Astrocyte (in vitro differentiated cells and primary cell): ENCODE results near the gene KCNQ4. TPM values are rescaled to one million over a fixed set of nuclear protein-coding genes. Genes with fewer than 3 reads are reported as not detected.

Experiments used
- DNase-seq: peaks from one replicate; pipeline ENCODE4 v3.0.0-alpha.2; 2010; ENCODE audit warnings: low read depth
- FAIRE-seq: peaks from 2 replicates; lab custom pipeline; 2011; peaks lifted over from hg19 to GRCh38; lab: Jason Lieb, UNC
- H2AFZ ChIP-seq: 2 replicates; pipeline ENCODE4 v1.6.0; 2012; ENCODE audit warnings: low read depth, low read length, inconsistent platforms
- H3K27ac ChIP-seq: 2 replicates; pipeline ENCODE4 v1.5.1; 2011; ENCODE audit warnings: low read depth, low read length, inconsistent platforms
- H3K27me3 ChIP-seq: 2 replicates; pipeline ENCODE4 v1.6.0; 2011; ENCODE audit warnings: low read length, inconsistent platforms; ENCODE audit not compliant: insufficient read depth
- H3K36me3 ChIP-seq: 2 replicates; pipeline ENCODE4 v1.5.1; 2011; ENCODE audit warnings: low read length, inconsistent platforms; ENCODE audit not compliant: insufficient read depth
- H3K4me1 ChIP-seq: 2 replicates; pipeline ENCODE4 v1.5.1; 2011; ENCODE audit warnings: low read length, inconsistent platforms; ENCODE audit not compliant: insufficient read depth
- H3K4me2 ChIP-seq: 2 replicates; pipeline ENCODE4 v1.6.0; 2012; ENCODE audit warnings: low read length, inconsistent platforms
- H3K4me3 ChIP-seq: 2 replicates; pipeline ENCODE4 v1.5.1; 2011; ENCODE audit warnings: low read depth, mild to moderate bottlenecking, low read length, inconsistent platforms; ENCODE audit not compliant: insufficient read depth
- H3K79me2 ChIP-seq: 2 replicates; pipeline ENCODE4 v1.6.0; 2012; ENCODE audit warnings: mild to moderate bottlenecking, low read length, inconsistent platforms; ENCODE audit not compliant: insufficient read depth
- H3K9ac ChIP-seq: 2 replicates; pipeline ENCODE4 v1.6.0; 2012; ENCODE audit warnings: mild to moderate bottlenecking, low read length, inconsistent platforms
- H3K9me3 ChIP-seq: 2 replicates; pipeline ENCODE4 v1.5.1; 2012; ENCODE audit warnings: low read depth, mild to moderate bottlenecking, low read length, inconsistent platforms; ENCODE audit not compliant: insufficient read depth
- H4K20me1 ChIP-seq: 2 replicates; pipeline ENCODE4 v1.6.0; 2012; ENCODE audit warnings: low read length, inconsistent platforms; ENCODE audit not compliant: insufficient read depth
- H3K27ac Mint-ChIP-seq: one replicate; pipeline ENCODE4 v1.8.0; 2021; ENCODE audit warnings: mild to moderate bottlenecking, mixed read lengths; ENCODE audit not compliant: unreplicated experiment
- H3K27me3 Mint-ChIP-seq: one replicate; pipeline ENCODE4 v1.8.0; 2021; ENCODE audit warnings: low read depth, mixed read lengths; ENCODE audit not compliant: unreplicated experiment
- H3K36me3 Mint-ChIP-seq: one replicate; pipeline ENCODE4 v1.8.0; 2021; ENCODE audit warnings: low read depth, mixed read lengths; ENCODE audit not compliant: unreplicated experiment
- H3K4me1 Mint-ChIP-seq: one replicate; pipeline ENCODE4 v1.8.0; 2021; ENCODE audit warnings: low read depth, mixed read lengths; ENCODE audit not compliant: unreplicated experiment
- H3K4me3 Mint-ChIP-seq: one replicate; pipeline ENCODE4 v1.8.0; 2021; ENCODE audit warnings: mild to moderate bottlenecking, moderate library complexity, mixed read lengths; ENCODE audit not compliant: unreplicated experiment
- H3K9me3 Mint-ChIP-seq: one replicate; pipeline ENCODE4 v1.8.0; 2021; ENCODE audit warnings: mild to moderate bottlenecking, mixed read lengths; ENCODE audit not compliant: unreplicated experiment
- EZH2 ChIP-seq: IDR thresholded peaks from 2 replicates; pipeline ENCODE4 v1.6.1; 2012; ENCODE audit warnings: mild to moderate bottlenecking, low read length, inconsistent platforms; ENCODE audit not compliant: insufficient read depth
- microRNA-seq: library from miRNA; unstranded; fragments of <30 nt; microRNA quantifications from one replicate; pipeline ENCODE4 v1.2.0, GENCODE V29; 2020
- total RNA-seq: library from RNA; stranded (reverse); gene quantifications from 2 replicates; pipeline ENCODE4 v1.2.1, GENCODE V29; 2021
- TF ChIP-seq, protein P1 (sequence below): IDR thresholded peaks from 2 replicates; pipeline ENCODE4 v1.5.1; 2011; ENCODE audit warnings: low read depth, mild to moderate bottlenecking, inconsistent platforms, low read length, moderate library complexity; ENCODE audit not compliant: insufficient read depth

The KCNQ4 gene
- total RNA-seq, 1 donor from 2014 or later: 0.89 TPM

- no peak overlapping the region for H3K4me3 ChIP-seq
- H3K27me3 ChIP-seq: no peaks in the 10 kb centered on the region
- peaks cover 41% of the 10 kb centered on the region for H3K27me3 Mint-ChIP-seq
- peaks cover 7% of the 10 kb centered on the region for H3K4me1 Mint-ChIP-seq
- no peak overlapping the region for H3K27ac ChIP-seq
- H3K4me2 ChIP-seq: no peak overlapping the region
- no peaks in the 10 kb centered on the region for H4K20me1 ChIP-seq
- no peak overlapping the region for H3K27ac Mint-ChIP-seq
- no peaks in the 10 kb centered on the region for H3K79me2 ChIP-seq
- H3K9ac ChIP-seq: no peak overlapping the region
- no peak overlapping the region for H2AFZ ChIP-seq
- H3K9me3 ChIP-seq: no peaks in the 10 kb centered on the region
- TF ChIP-seq, protein P1, sequence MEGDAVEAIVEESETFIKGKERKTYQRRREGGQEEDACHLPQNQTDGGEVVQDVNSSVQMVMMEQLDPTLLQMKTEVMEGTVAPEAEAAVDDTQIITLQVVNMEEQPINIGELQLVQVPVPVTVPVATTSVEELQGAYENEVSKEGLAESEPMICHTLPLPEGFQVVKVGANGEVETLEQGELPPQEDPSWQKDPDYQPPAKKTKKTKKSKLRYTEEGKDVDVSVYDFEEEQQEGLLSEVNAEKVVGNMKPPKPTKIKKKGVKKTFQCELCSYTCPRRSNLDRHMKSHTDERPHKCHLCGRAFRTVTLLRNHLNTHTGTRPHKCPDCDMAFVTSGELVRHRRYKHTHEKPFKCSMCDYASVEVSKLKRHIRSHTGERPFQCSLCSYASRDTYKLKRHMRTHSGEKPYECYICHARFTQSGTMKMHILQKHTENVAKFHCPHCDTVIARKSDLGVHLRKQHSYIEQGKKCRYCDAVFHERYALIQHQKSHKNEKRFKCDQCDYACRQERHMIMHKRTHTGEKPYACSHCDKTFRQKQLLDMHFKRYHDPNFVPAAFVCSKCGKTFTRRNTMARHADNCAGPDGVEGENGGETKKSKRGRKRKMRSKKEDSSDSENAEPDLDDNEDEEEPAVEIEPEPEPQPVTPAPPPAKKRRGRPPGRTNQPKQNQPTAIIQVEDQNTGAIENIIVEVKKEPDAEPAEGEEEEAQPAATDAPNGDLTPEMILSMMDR: no peak
- TF ChIP-seq EZH2: no peak
- no peaks in the 10 kb centered on the region for H3K36me3 ChIP-seq
- peaks cover 10% of the 10 kb centered on the region for H3K9me3 Mint-ChIP-seq
- peaks cover 4% of the 10 kb centered on the region for H3K4me1 ChIP-seq
- DNase-seq (no peak), FAIRE-seq (no peak)
- H3K36me3 Mint-ChIP-seq: no peaks in the 10 kb centered on the region
- no peak overlapping the region for H3K4me3 Mint-ChIP-seq
These were observed 104.1 kb downstream of the KCNQ4 start for GRCh38 chr1:40887652-40888051.

Small RNAs within 50 kb of the gene (microRNA-seq; reads per million reads assigned to microRNA genes)
- gene MIR30C1: 93.9 reads per million, percentile 66 among the genes with 10 or more reads in this experiment
- gene MIR30E: 13,526 reads per million, percentile 96 among the genes with 10 or more reads in this experiment

Other genes starting within 250 kb of the KCNQ4 start
- gene RIMS3, start 118.1 kb upstream of the KCNQ4 start, total RNA-seq: 4.3 and 4.9 TPM in 2 replicates
- 48.4 and 51.1 TPM in 2 replicates for gene NFYC, start 92.1 kb upstream of the KCNQ4 start, total RNA-seq
- 4.8 and 7.1 TPM in 2 replicates for gene CITED4, start 78.6 kb downstream of the KCNQ4 start, total RNA-seq
- 80.4 and 91.4 TPM in 2 replicates for gene CTPS1, start 195.9 kb downstream of the KCNQ4 start, total RNA-seq
- gene SLFNL1, start 237.9 kb downstream of the KCNQ4 start, total RNA-seq: 0.14 and 0.18 TPM in 2 replicates